NCI-H1048 (cell line): ENCODE results near the gene SYCE1L.
A peak's percentile ranks its signal among the peaks of the same experiment; 100 is the strongest.
"Not testable (repeated sequence)": the region's sequence is repeated elsewhere in the genome, so short reads cannot be mapped to it uniquely, and the experiment has no call there.

Experiments used
- DNase-seq: peaks from one replicate; lab custom pipeline; 2025; lab: John Stamatoyannopoulos, UW

SYCE1L gene

GRCh38 chr16:77197747-77198146 is 1.5 kb upstream of the SYCE1L start:
- no peak for DNase-seq

- DNase-seq: no peak
These were observed 7.3 kb downstream of the SYCE1L start for GRCh38 chr16:77206533-77206932.

- DNase-seq: no peak
These were observed 7.8 kb downstream of the SYCE1L start for GRCh38 chr16:77207030-77207429.

- no peak for DNase-seq
These were observed 9.2 kb downstream of the SYCE1L start for GRCh38 chr16:77208382-77208781.

- peak; percentile 22 for DNase-seq
These were observed 12.9 kb downstream of the SYCE1L start for GRCh38 chr16:77211880-77212740.

- DNase-seq: peak; percentile 7
These were observed 13.7 kb downstream of the SYCE1L start for GRCh38 chr16:77212741-77213541.

GRCh38 chr16:77213542-77214106 is 14.4 kb downstream of the SYCE1L start:
- no peak for DNase-seq

- DNase-seq: no peak
These were observed 15.4 kb downstream of the SYCE1L start for GRCh38 chr16:77214411-77215138.

GRCh38 chr16:77219437-77219836 is 20.2 kb downstream of the SYCE1L start:
- no peak for DNase-seq

- DNase-seq: no peak
These were observed 21.2 kb downstream of the SYCE1L start for GRCh38 chr16:77220427-77220826.

- DNase-seq: no peak
These were observed 22.3 kb downstream of the SYCE1L start for GRCh38 chr16:77221482-77221881.

- DNase-seq: no peak
These were observed 24.0 kb downstream of the SYCE1L start for GRCh38 chr16:77223184-77223583.

- DNase-seq: no peak
These were observed 26.0 kb downstream of the SYCE1L start for GRCh38 chr16:77225182-77225581.

- DNase-seq: no peak
These were observed 28.5 kb downstream of the SYCE1L start for GRCh38 chr16:77227745-77228144.

GRCh38 chr16:77231047-77231446 is 31.8 kb downstream of the SYCE1L start:
- no peak for DNase-seq

- no peak for DNase-seq
These were observed 34.8 kb downstream of the SYCE1L start for GRCh38 chr16:77233799-77234519.

- DNase-seq: no peak
These were observed 35.4 kb downstream of the SYCE1L start for GRCh38 chr16:77234611-77235010.

- DNase-seq: peak; percentile 41
These were observed 36.9 kb downstream of the SYCE1L start for GRCh38 chr16:77236063-77236511.

GRCh38 chr16:77238593-77238992 is 39.4 kb downstream of the SYCE1L start:
- no peak for DNase-seq

GRCh38 chr16:77242471-77242870 is 43.3 kb downstream of the SYCE1L start:
- not testable (repeated sequence) for DNase-seq

- no peak for DNase-seq
These were observed 46.9 kb downstream of the SYCE1L start for GRCh38 chr16:77246150-77246549.
